H1 (cell line): ENCODE measurements around the gene ZSCAN5A. TPM values are rescaled to one million over a fixed set of nuclear protein-coding genes. Genes with fewer than 3 reads are reported as not detected.

Experiments used
- CTCF ChIA-PET: fragments of 300-600 bp; sonication (Branson Sonifier 250); formaldehyde crosslinking; loops from one replicate; lab custom pipeline; 2021; ENCODE audit not compliant: partially characterized antibody; lab: Charles Lee
- POLR2A ChIA-PET: fragments of 300-600 bp; sonication (Branson Sonifier 250); formaldehyde crosslinking; loops from one replicate; lab custom pipeline; 2021; ENCODE audit warnings: inconsistent platforms; ENCODE audit not compliant: partially characterized antibody; lab: Charles Lee
- DNase-seq, 2 experiments: peaks; one replicate each; pipeline versions ENCODE4 v3.0.0 to v3.0.0-alpha.2; 2010 to 2022; ENCODE audit warnings: low spot score in 2 of 2, low read depth in 1 of 2, mixed read lengths in 1 of 2
- FAIRE-seq: peaks from 2 replicates; lab custom pipeline; 2011; peaks lifted over from hg19 to GRCh38; lab: Jason Lieb, UNC
- H2AFZ ChIP-seq: 2 replicates; pipeline ENCODE4 v1.8.1; 2012; ENCODE audit warnings: low read length, inconsistent platforms
- H2AK5ac ChIP-seq: 2 replicates; pipeline ENCODE4 v1.6.1; 2013; ENCODE audit warnings: low read depth, low read length
- H2BK120ac ChIP-seq: replicated peaks from 2 replicates; pipeline ENCODE3; 2013; ENCODE audit warnings: low read depth, low read length, inconsistent platforms
- H2BK12ac ChIP-seq: 2 replicates; pipeline ENCODE4 v1.6.1; 2013; ENCODE audit warnings: low read depth, low read length
- H2BK15ac ChIP-seq: 2 replicates; pipeline ENCODE4 v1.6.1; 2013; ENCODE audit warnings: low read length
- H2BK20ac ChIP-seq: 2 replicates; pipeline ENCODE4 v1.6.1; 2013; ENCODE audit warnings: low read length
- H2BK5ac ChIP-seq: 2 replicates; pipeline ENCODE4 v1.6.1; 2013; ENCODE audit warnings: low read depth, low read length
- H3K14ac ChIP-seq: 2 replicates; pipeline ENCODE4 v1.6.1; 2013; ENCODE audit warnings: inconsistent platforms; ENCODE audit not compliant: insufficient read length
- H3K18ac ChIP-seq: 2 replicates; pipeline ENCODE4 v1.6.1; 2013; ENCODE audit warnings: low read length; ENCODE audit errors: extremely low read depth
- H3K23ac ChIP-seq: 2 replicates; pipeline ENCODE4 v1.6.1; 2013; ENCODE audit warnings: inconsistent platforms; ENCODE audit not compliant: insufficient read length
- H3K23me2 ChIP-seq: 2 replicates; pipeline ENCODE4 v1.6.1; 2013; ENCODE audit warnings: low read depth, low read length
- H3K27ac ChIP-seq: 2 replicates; pipeline ENCODE4 v1.6.1; 2011; ENCODE audit warnings: low read depth, low read length, inconsistent platforms
- H3K27me3 ChIP-seq, 4 experiments: replicated peaks in 1 of 4; 1 replicate in 1 of 4; 2 replicates in 3 of 4; pipeline versions ENCODE4 v1.6.1 to v1.8.1; 2011 to 2013; ENCODE audit warnings: low read length in 3 of 4, mild to moderate bottlenecking in 3 of 4, inconsistent platforms in 2 of 4, mixed read lengths in 2 of 4, moderate library complexity in 1 of 4; ENCODE audit not compliant: control insufficient read depth in 3 of 4, insufficient read depth in 3 of 4; ENCODE audit errors: extremely low read depth in 1 of 4
- H3K36me3 ChIP-seq, 4 experiments: 2 replicates each; pipeline versions ENCODE4 v1.6.1 to v1.8.1; 2011 to 2013; ENCODE audit warnings: mild to moderate bottlenecking in 4 of 4, low read length in 3 of 4, moderate library complexity in 2 of 4, control low read depth in 1 of 4, inconsistent platforms in 1 of 4; ENCODE audit not compliant: insufficient read depth in 4 of 4, control insufficient read depth in 2 of 4
- H3K4ac ChIP-seq: replicated peaks from 2 replicates; pipeline ENCODE3; 2013; ENCODE audit warnings: low read length, low read depth, mixed read lengths, inconsistent platforms; ENCODE audit not compliant: insufficient read length
- H3K4me1 ChIP-seq, 4 experiments: replicated peaks in 1 of 4; 1 replicate in 1 of 4; 2 replicates in 3 of 4; pipeline versions ENCODE4 v1.6.1 to v1.8.1; 2011 to 2013; ENCODE audit warnings: low read length in 3 of 4, inconsistent platforms in 2 of 4, mixed read lengths in 1 of 4; ENCODE audit not compliant: insufficient read depth in 4 of 4, control insufficient read depth in 3 of 4
- H3K4me2 ChIP-seq, 2 experiments: 2 replicates each; pipeline versions ENCODE4 v1.6.1 to v1.8.1; 2011 to 2013; ENCODE audit warnings: low read depth in 2 of 2, low read length in 2 of 2, control low read depth in 1 of 2, inconsistent platforms in 1 of 2, mild to moderate bottlenecking in 1 of 2; ENCODE audit not compliant: insufficient read depth in 1 of 2
- H3K4me3 ChIP-seq, 4 experiments: fragments of 200-600, 300-600 bp in 1 of 4; sonication (generic), shearing (Covaris generic), sonication (Bioruptor Twin) in 1 of 4; 2 replicates each; pipeline versions ENCODE4 v1.5.1 to v1.8.1; 2011 to 2016; ENCODE audit warnings: low read length in 4 of 4, low read depth in 3 of 4, control low read depth in 2 of 4, inconsistent platforms in 2 of 4, mild to moderate bottlenecking in 2 of 4, mixed read lengths in 1 of 4, moderate library complexity in 1 of 4; ENCODE audit not compliant: insufficient read depth in 2 of 4; ENCODE audit errors: extremely low read depth in 1 of 4
- H3K56ac ChIP-seq: replicated peaks from 2 replicates; pipeline ENCODE3; 2013; ENCODE audit warnings: low read depth, mild to moderate bottlenecking, mixed read lengths, low read length, inconsistent platforms; ENCODE audit not compliant: insufficient read length
- H3K79me1 ChIP-seq: 2 replicates; pipeline ENCODE4 v1.6.1; 2013; ENCODE audit warnings: low read depth, low read length, control low read depth
- H3K79me2 ChIP-seq, 2 experiments: 2 replicates each; pipeline versions ENCODE4 v1.6.1 to v1.8.1; 2012 to 2013; ENCODE audit warnings: low read length in 2 of 2, mild to moderate bottlenecking in 2 of 2, inconsistent platforms in 1 of 2; ENCODE audit not compliant: insufficient read depth in 2 of 2, control insufficient read depth in 1 of 2
- H3K9ac ChIP-seq, 4 experiments: replicated peaks in 1 of 4; 1 replicate in 1 of 4; 2 replicates in 3 of 4; pipeline versions ENCODE4 v1.6.1 to v1.8.1; 2011 to 2013; ENCODE audit warnings: low read depth in 3 of 4, low read length in 3 of 4, control low read depth in 2 of 4, mild to moderate bottlenecking in 2 of 4, moderate library complexity in 2 of 4, inconsistent platforms in 1 of 4; ENCODE audit errors: extremely low read depth in 1 of 4
- H3K9me3 ChIP-seq, 2 experiments: 2 replicates each; pipeline versions ENCODE4 v1.6.1 to v1.8.1; 2012 to 2013; ENCODE audit warnings: mild to moderate bottlenecking in 2 of 2, moderate library complexity in 2 of 2, control low read depth in 1 of 2, inconsistent platforms in 1 of 2, low read depth in 1 of 2, low read length in 1 of 2, mixed read lengths in 1 of 2; ENCODE audit not compliant: insufficient read depth in 2 of 2
- H4K20me1 ChIP-seq, 2 experiments: replicated peaks in 1 of 2; 2 replicates each; pipeline versions ENCODE3 to v1.8.1; 2011 to 2013; ENCODE audit warnings: inconsistent platforms in 2 of 2, low read length in 2 of 2, mild to moderate bottlenecking in 1 of 2; ENCODE audit not compliant: insufficient read depth in 2 of 2, control insufficient read depth in 1 of 2
- H4K5ac ChIP-seq: 2 replicates; pipeline ENCODE4 v1.6.1; 2013; ENCODE audit warnings: low read length, low read depth, mixed read lengths, inconsistent platforms; ENCODE audit not compliant: insufficient read length
- H4K8ac ChIP-seq: 2 replicates; pipeline ENCODE4 v1.8.0; 2013; ENCODE audit warnings: mild to moderate bottlenecking, moderate library complexity, low read length, inconsistent platforms; ENCODE audit not compliant: insufficient read depth; ENCODE audit errors: extremely low read depth
- H4K91ac ChIP-seq: replicated peaks from 2 replicates; pipeline ENCODE3; 2013; ENCODE audit warnings: low read length, mixed read lengths, inconsistent platforms; ENCODE audit not compliant: insufficient read length
- KDM4A ChIP-seq: IDR thresholded peaks from one replicate; pipeline ENCODE4 v1.7.1; 2012; ENCODE audit warnings: low read depth, mild to moderate bottlenecking, moderate library complexity, low read length, inconsistent platforms; ENCODE audit not compliant: severe bottlenecking
- SAP30 ChIP-seq: fragments of 300-600 bp; sonication (generic); IDR thresholded peaks from 2 replicates; pipeline ENCODE4 v1.7.1; 2012; ENCODE audit warnings: low read length, moderate library complexity, mild to moderate bottlenecking, inconsistent platforms; ENCODE audit not compliant: insufficient read depth, insufficient replicate concordance
- TAF7 ChIP-seq: optimal IDR thresholded peaks from 2 replicates; pipeline ENCODE3; 2011; ENCODE audit warnings: low read depth, mild to moderate bottlenecking, inconsistent platforms, low read length, moderate library complexity, borderline replicate concordance
- WGBS, 2 experiments: shearing (Covaris generic) in 1 of 2; methylation state at CpG; one replicate each; pipeline versions ENCODE4 v1.1.6 to v1.1.7; 2013 to 2015; ENCODE audit warnings: low lambda C conversion rate in 2 of 2, mixed read lengths in 2 of 2, inconsistent platforms in 1 of 2, low coverage in 1 of 2, missing lambda C conversion rate in 1 of 2; ENCODE audit not compliant: insufficient replicate concordance in 2 of 2, insufficient coverage in 1 of 2, insufficient read length in 1 of 2; ENCODE audit errors: extremely low coverage in 1 of 2, missing lambda C conversion rate in 1 of 2; 5-methylcytosine and 5-hydroxymethylcytosine counted together
- polyA plus RNA-seq, 7 experiments: library from polyadenylated mRNA; depleted of rRNA in 3 of 7; stranded (reverse) in 5 of 7; unstranded in 2 of 7; fragments of >200 nt in 5 of 7; fragments of 200-250 nt in 2 of 7; gene quantifications; 1 replicate in 5 of 7; 2 replicates in 1 of 7; 4 replicates in 1 of 7; pipeline versions ENCODE4 v1.2.1 to v1.2.3, GENCODE V29; 2011 to 2013; ENCODE audit warnings: missing spikeins in 2 of 7, mixed read lengths in 2 of 7
- total RNA-seq: library from RNA; stranded (reverse); fragmentation: NEBNext Ultra II Directional; extraction: Animal tissue kit (Norgen Biotek cat#: 25700); gene quantifications from 2 replicates; pipeline ENCODE4 v1.2.1, GENCODE V29; 2021

The ZSCAN5A gene
- total and polyA plus RNA-seq, 2 of the 8 experiments (the other 6 are each of a cell fraction or from before 2014, with no cell fraction given), result 8.6 to 11.0 TPM

DNA sequence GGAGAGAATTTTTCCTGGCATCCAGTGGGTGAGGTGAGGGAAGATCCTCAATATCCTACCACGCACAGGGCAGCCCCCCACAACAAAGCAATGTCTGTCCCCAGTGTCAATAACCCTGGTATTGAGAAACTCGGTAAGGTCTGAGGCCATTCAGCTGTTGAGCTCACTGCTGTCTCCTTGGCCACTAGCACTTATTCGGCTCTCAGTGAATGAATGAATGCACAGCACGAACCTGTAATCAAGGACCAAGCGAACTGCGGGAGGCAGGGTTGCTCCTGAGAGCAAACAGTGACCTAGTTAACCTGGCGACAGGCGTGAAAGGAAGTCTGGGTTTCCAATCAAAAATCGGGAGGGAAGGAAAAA, 640 bp downstream of the ZSCAN5A start:
- TF ChIP-seq KDM4A (peak; percentile 1), TAF7 (no peak), SAP30 (peak; percentile 59)

More for the DNA sequence above, 640 bp downstream of the ZSCAN5A start:
- Histone ChIP-seq H2AK5ac (no peak overlapping the region), H4K91ac (peak overlapping the region; percentile 39), H3K4me1 (peaks cover 0 to 3% (median 1%) of the 10 kb centered on the region in 4 experiments; a peak in 3 of 7 replicates), H2BK120ac (no peak overlapping the region), H3K79me2 (no peaks in the 10 kb centered on the region), H3K23me2 (no peaks in the 10 kb centered on the region; the same call in 1 of the 2 replicates), H3K4ac (no peak overlapping the region), H2BK20ac (no peak overlapping the region), H3K27ac (peak overlapping the region; percentile 98), H3K23ac (no peak overlapping the region), H3K14ac (no peak overlapping the region), H2BK5ac (no peak overlapping the region), H4K20me1 (no peaks in the 10 kb centered on the region), H4K8ac (peak overlapping the region; percentile 90; the same call in 1 of the 2 replicates), H3K4me3 (peak overlapping the region; percentile 71 to 99 (median 90)), H2BK12ac (no peak overlapping the region), H2BK15ac (no peak overlapping the region), H3K18ac (no peak overlapping the region), H4K5ac (peak overlapping the region; percentile 73), H3K56ac (peak overlapping the region; percentile 52), H3K36me3 (no peaks in the 10 kb centered on the region), H3K9ac (peak overlapping the region; percentile 83 to 95 (median 92)), H2AFZ (peak overlapping the region; percentile 90; the same call in 1 of the 2 replicates), H3K79me1 (no peaks in the 10 kb centered on the region; the same call in 1 of the 2 replicates), H3K4me2 (peak overlapping the region; percentile 87 to 91), H3K9me3 (0 out of 4 replicates have a peak, but pooled peaks cover 0 to 3% of the 10 kb centered on the region in 2 experiments), H3K27me3 (no peaks in the 10 kb centered on the region)
- FAIRE-seq, result no peak
- WGBS, 2 experiments, result 5% methylated on average over 9 of the region's 9 CpGs; no CpG with 5 or more reads in 1 of the 2 experiments
- POLR2A ChIA-PET, result interaction anchor here (0.6 to 1.4 kb wide), 4 partner anchors 11 to 233 kb away, joined by 3 to 5 read pairs (median 3); no protein-coding TSS in a partner anchor
- CTCF ChIA-PET, result interaction anchor here (0.6 to 2.7 kb wide), 8 partner anchors 31 to 233 kb away, joined by 3 to 10 read pairs (median 4); no protein-coding TSS in a partner anchor
- peak in 1 of 2 experiments; percentile 7 for DNase-seq
